Epidermal melanocyte (primary cell): ENCODE data around the gene TSPAN11.

Source experiments
- DNase-seq: peaks from one replicate; pipeline ENCODE4 v3.0.0; 2011; ENCODE audit warnings: low spot score; ENCODE audit not compliant: insufficient read length

The TSPAN11 gene

GRCh38 chr12:30910038-30910350 is 16.6 kb upstream of the TSPAN11 start:
- no peak for DNase-seq

- DNase-seq = no peak
Observed at GRCh38 chr12:30911207-30911606, 15.3 kb upstream of the TSPAN11 start.

- no peak for DNase-seq
Observed at GRCh38 chr12:30913323-30913722, 13.2 kb upstream of the TSPAN11 start.

GRCh38 chr12:30914986-30915591 is 11.5 kb upstream of the TSPAN11 start:
- no peak for DNase-seq

- no peak for DNase-seq
Observed at GRCh38 chr12:30923057-30923456, 3.5 kb upstream of the TSPAN11 start.

GRCh38 chr12:30925607-30926242 is 823 bp upstream of the TSPAN11 start:
- DNase-seq = no peak

- no peak for DNase-seq
Observed at GRCh38 chr12:30927222-30927611, 669 bp downstream of the TSPAN11 start.

GRCh38 chr12:30928356-30929244 is 2.1 kb downstream of the TSPAN11 start:
- DNase-seq = no peak

GRCh38 chr12:30930238-30930637 is 3.7 kb downstream of the TSPAN11 start:
- DNase-seq = no peak

- no peak for DNase-seq
Observed at GRCh38 chr12:30930641-30931040, 4.1 kb downstream of the TSPAN11 start.

- no peak for DNase-seq
Observed at GRCh38 chr12:30932881-30933280, 6.3 kb downstream of the TSPAN11 start.

GRCh38 chr12:30934811-30935210 is 8.3 kb downstream of the TSPAN11 start:
- no peak for DNase-seq

GRCh38 chr12:30936036-30936435 is 9.5 kb downstream of the TSPAN11 start:
- DNase-seq = no peak

GRCh38 chr12:30939234-30939633 is 12.7 kb downstream of the TSPAN11 start:
- DNase-seq = no peak

- DNase-seq = no peak
Observed at GRCh38 chr12:30942486-30942885, 15.9 kb downstream of the TSPAN11 start.

GRCh38 chr12:30942936-30943335 is 16.4 kb downstream of the TSPAN11 start:
- no peak for DNase-seq

GRCh38 chr12:30945443-30946164 is 19.1 kb downstream of the TSPAN11 start:
- DNase-seq = no peak

GRCh38 chr12:30952015-30952414 is 25.5 kb downstream of the TSPAN11 start:
- DNase-seq = no peak

- DNase-seq = no peak
Observed at GRCh38 chr12:30953257-30953656, 26.7 kb downstream of the TSPAN11 start.

- DNase-seq = no peak
Observed at GRCh38 chr12:30953951-30954751, 27.6 kb downstream of the TSPAN11 start.

- DNase-seq = no peak
Observed at GRCh38 chr12:30955214-30955613, 28.7 kb downstream of the TSPAN11 start.
